ENCODE data around the gene ARHGEF19. TPM values are rescaled to one million over a fixed set of nuclear protein-coding genes. Genes with fewer than 3 reads are reported as not detected.

Gene ARHGEF19
- total RNA-seq, 1 donor from 2014 or later, result 0.52 TPM

GRCh38 chr1:16187748-16188401 lies 24.6 kb downstream of the ARHGEF19 start:
- H3K27me3 ChIP-seq (ENCODE audit: control insufficient read depth in 3 of 3, insufficient read depth in 3 of 3, low read length in 3 of 3), result peaks cover 5 to 21% (median 12%) of the 10 kb centered on the region in 3 donors
- no peak overlapping the region for H3K4me3 ChIP-seq (ENCODE audit: low read length in 3 of 3)
- no peak overlapping the region for H3K9ac ChIP-seq (ENCODE audit: low read depth in 1 of 3, low read length in 3 of 3)
- H3K9me3 ChIP-seq (ENCODE audit: control insufficient read depth in 3 of 3, low read length in 3 of 3), result no peaks in the 10 kb centered on the region
- no peak overlapping the region for H3K27ac ChIP-seq (ENCODE audit: low read depth, low read length)
- H3K4me1 ChIP-seq (ENCODE audit: control insufficient read depth in 3 of 3, insufficient read depth in 3 of 3, low read length in 3 of 3), result peaks cover 4 to 15% (median 9%) of the 10 kb centered on the region in 3 donors
- no peaks in the 10 kb centered on the region for H3K36me3 ChIP-seq (ENCODE audit: control insufficient read depth in 3 of 3, insufficient read depth in 3 of 3, low read length in 3 of 3)

DNA sequence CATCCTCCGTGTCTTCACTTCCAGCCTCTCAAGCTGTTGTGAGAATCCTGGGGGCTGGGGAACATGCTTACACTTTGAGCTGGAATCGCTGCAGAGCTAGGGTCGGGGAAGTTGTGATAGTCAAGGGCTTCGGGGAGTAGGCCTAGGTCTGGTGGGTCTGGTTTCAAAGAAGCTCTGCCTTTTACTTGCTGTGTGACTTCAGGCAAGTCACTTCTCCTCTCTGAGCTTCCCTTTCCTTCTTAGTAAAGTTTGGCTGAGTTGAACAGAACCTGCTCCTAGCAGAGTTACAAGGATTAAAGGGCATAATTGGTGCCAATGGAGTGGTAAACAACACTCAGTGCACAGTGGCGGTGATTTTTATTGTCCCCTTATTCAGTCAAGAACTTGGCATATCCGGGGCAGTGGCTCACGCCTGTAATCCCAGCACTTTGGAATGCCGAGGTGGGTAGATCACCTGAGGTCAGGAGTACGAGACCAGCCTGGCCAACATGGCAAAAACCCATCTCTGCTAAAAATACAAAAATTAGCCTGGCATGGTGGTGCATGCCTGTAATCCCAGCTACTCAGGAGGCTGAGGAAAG lies 25.7 kb downstream of the ARHGEF19 start:
- H3K4me1 ChIP-seq (ENCODE audit: control insufficient read depth in 3 of 3, insufficient read depth in 3 of 3, low read length in 3 of 3), result peaks cover 13 to 20% (median 18%) of the 10 kb centered on the region in 3 donors
- H3K27me3 ChIP-seq (ENCODE audit: control insufficient read depth in 3 of 3, insufficient read depth in 3 of 3, low read length in 3 of 3), result peaks cover 5 to 21% (median 12%) of the 10 kb centered on the region in 3 donors
- H3K9me3 ChIP-seq (ENCODE audit: control insufficient read depth in 3 of 3, low read length in 3 of 3), result no peaks in the 10 kb centered on the region
- H3K4me3 ChIP-seq (ENCODE audit: low read length in 3 of 3), result no peak overlapping the region
- no peak overlapping the region for H3K9ac ChIP-seq (ENCODE audit: low read depth in 1 of 3, low read length in 3 of 3)
- no peaks in the 10 kb centered on the region for H3K36me3 ChIP-seq (ENCODE audit: control insufficient read depth in 3 of 3, insufficient read depth in 3 of 3, low read length in 3 of 3)
- no peak overlapping the region for H3K27ac ChIP-seq (ENCODE audit: low read depth, low read length)

DNA sequence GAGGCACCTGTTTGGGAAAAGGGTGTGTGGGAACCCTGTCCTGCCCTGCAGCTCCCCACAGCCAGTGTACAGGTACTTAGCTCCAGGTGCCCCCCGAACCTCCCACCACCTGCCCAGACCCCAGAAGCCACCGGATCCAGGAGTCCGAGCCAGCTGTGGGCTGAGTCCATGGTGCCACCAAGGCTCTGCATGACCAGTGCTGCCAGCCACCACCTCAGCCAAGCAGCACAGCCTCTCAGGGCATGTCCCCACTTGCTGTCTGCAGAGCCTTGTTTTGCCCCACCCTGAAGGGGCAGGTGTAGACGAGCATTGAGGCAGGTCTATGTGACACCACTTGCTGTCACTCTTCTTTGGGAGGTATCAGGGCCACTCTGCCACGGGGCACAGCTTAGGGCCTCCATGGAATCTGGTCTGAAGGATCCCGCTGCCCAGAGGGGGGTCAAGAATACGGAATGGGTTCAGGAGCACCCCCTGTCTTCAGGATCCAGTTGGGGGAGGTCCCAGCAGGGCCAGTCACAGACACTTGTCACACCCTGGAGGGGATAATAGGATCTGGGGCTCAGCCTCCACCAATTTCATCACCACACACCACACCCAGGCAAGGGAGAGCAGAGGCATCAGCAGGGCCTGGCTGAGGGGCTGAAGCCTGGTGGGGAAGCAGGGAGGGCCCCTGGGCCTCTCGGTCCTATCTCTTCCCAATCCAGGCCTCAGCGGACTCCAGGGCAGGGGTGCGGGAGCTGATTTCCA lies 27.7 kb downstream of the ARHGEF19 start:
- H3K36me3 ChIP-seq (ENCODE audit: control insufficient read depth in 3 of 3, insufficient read depth in 3 of 3, low read length in 3 of 3), result no peaks in the 10 kb centered on the region
- H3K27ac ChIP-seq (ENCODE audit: low read depth, low read length), result no peak overlapping the region
- H3K9me3 ChIP-seq (ENCODE audit: control insufficient read depth in 3 of 3, low read length in 3 of 3), result no peaks in the 10 kb centered on the region
- peaks cover 17 to 27% (median 21%) of the 10 kb centered on the region in 3 donors for H3K4me1 ChIP-seq (ENCODE audit: control insufficient read depth in 3 of 3, insufficient read depth in 3 of 3, low read length in 3 of 3)
- no peak overlapping the region for H3K4me3 ChIP-seq (ENCODE audit: low read length in 3 of 3)
- no peak overlapping the region for H3K9ac ChIP-seq (ENCODE audit: low read depth in 1 of 3, low read length in 3 of 3)
- H3K27me3 ChIP-seq (ENCODE audit: control insufficient read depth in 3 of 3, insufficient read depth in 3 of 3, low read length in 3 of 3), result peaks cover under 1 to 9% (median 2%) of the 10 kb centered on the region in 3 donors

- Histone ChIP-seq H3K27ac (ENCODE audit: low read depth, low read length) (no peak overlapping the region), H3K4me1 (ENCODE audit: control insufficient read depth in 3 of 3, insufficient read depth in 3 of 3, low read length in 3 of 3) (peaks cover 19 to 26% (median 24%) of the 10 kb centered on the region in 3 donors), H3K27me3 (ENCODE audit: control insufficient read depth in 3 of 3, insufficient read depth in 3 of 3, low read length in 3 of 3) (peaks cover 0 to 4% (median 0%) of the 10 kb centered on the region in 3 donors)
Observed at GRCh38 chr1:16183765-16184556, 28.5 kb downstream of the ARHGEF19 start.

DNA sequence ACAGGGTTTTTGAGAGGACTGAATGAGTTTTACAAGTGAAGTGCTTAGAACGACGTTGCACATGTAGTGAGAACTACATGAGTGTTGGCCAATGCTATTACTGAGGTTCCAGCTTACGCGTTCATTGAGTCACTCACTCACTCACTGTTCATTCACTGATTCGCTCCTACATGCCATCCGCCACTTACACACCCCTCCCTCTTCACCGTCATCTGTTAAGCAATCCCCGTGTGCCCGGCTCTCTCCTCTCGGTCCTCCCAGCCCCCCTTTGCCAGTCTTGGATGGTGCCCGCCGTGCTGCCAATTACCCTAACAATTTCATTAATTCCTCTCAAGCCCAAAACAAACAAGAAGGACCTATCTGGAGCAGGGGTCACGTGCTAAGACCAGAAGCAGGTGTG lies 29.3 kb downstream of the ARHGEF19 start:
- H3K4me1 ChIP-seq (ENCODE audit: control insufficient read depth in 3 of 3, insufficient read depth in 3 of 3, low read length in 3 of 3), result peaks cover 17 to 20% (median 18%) of the 10 kb centered on the region in 3 donors
- no peak overlapping the region for H3K4me3 ChIP-seq (ENCODE audit: low read length in 3 of 3)
- H3K9me3 ChIP-seq (ENCODE audit: control insufficient read depth in 3 of 3, low read length in 3 of 3), result no peaks in the 10 kb centered on the region
- H3K36me3 ChIP-seq (ENCODE audit: control insufficient read depth in 3 of 3, insufficient read depth in 3 of 3, low read length in 3 of 3), result no peaks in the 10 kb centered on the region
- no peak overlapping the region for H3K9ac ChIP-seq (ENCODE audit: low read depth in 1 of 3, low read length in 3 of 3)
- no peak overlapping the region for H3K27ac ChIP-seq (ENCODE audit: low read depth, low read length)
- no peaks in the 10 kb centered on the region for H3K27me3 ChIP-seq (ENCODE audit: control insufficient read depth in 3 of 3, insufficient read depth in 3 of 3, low read length in 3 of 3)

More at GRCh38 chr1:16183765-16184556, 28.5 kb downstream of the ARHGEF19 start:
- Histone ChIP-seq H3K9ac (ENCODE audit: low read depth in 1 of 3, low read length in 3 of 3) (peak overlapping the region in 1 of 3 donors; percentile 25), H3K9me3 (ENCODE audit: control insufficient read depth in 3 of 3, low read length in 3 of 3) (no peaks in the 10 kb centered on the region), H3K36me3 (ENCODE audit: control insufficient read depth in 3 of 3, insufficient read depth in 3 of 3, low read length in 3 of 3) (no peaks in the 10 kb centered on the region), H3K4me3 (ENCODE audit: low read length in 3 of 3) (no peak overlapping the region)

DNA sequence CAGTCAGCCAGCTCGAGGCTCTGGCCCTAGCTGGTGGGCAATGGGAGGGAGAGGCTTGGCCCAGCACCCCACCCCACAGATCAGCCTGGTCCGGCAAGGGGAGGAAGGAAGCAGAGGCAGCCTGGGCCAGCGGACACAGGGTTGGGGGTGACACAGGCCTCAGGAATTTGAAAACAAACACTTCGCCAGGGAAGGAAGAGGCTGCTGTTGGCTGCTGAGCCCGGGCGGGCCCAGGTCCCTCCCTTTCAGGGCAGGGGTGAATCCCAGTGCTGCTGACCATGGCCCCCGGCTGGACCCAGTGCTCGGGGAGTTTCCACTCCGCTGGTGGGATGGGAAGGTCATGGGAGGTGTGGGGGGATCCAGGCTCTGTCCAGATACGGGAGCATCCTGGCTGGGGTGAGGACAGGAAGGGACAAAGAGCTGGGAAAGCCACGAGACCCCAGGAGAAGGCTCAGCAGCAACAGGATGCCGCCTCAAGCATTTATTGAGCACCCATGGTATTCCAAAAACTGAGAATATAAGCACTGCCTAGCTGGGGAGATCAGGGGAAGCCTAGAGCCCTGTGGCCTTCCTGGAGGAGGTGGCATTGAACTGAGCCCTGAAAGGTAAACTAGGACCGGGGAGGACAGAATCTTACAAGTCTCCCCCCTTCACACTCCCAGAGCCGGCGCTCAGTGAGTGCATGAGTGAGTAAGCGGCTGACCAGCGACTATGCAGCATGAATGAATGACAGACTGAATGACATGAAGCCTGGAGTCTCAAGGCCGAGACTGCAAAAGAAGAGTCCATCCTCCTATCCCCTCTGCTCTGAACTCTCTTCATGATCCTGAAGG lies 30.3 kb downstream of the ARHGEF19 start:
- H3K27ac ChIP-seq (ENCODE audit: low read depth, low read length), result peak overlapping the region; percentile 86
- no peaks in the 10 kb centered on the region for H3K9me3 ChIP-seq (ENCODE audit: control insufficient read depth in 3 of 3, low read length in 3 of 3)
- H3K36me3 ChIP-seq (ENCODE audit: control insufficient read depth in 3 of 3, insufficient read depth in 3 of 3, low read length in 3 of 3), result no peaks in the 10 kb centered on the region
- H3K4me1 ChIP-seq (ENCODE audit: control insufficient read depth in 3 of 3, insufficient read depth in 3 of 3, low read length in 3 of 3), result peaks cover 21 to 28% (median 24%) of the 10 kb centered on the region in 3 donors
- H3K4me3 ChIP-seq (ENCODE audit: low read length in 3 of 3), result no peak overlapping the region
- peaks cover 0 to 3% (median 0%) of the 10 kb centered on the region in 3 donors for H3K27me3 ChIP-seq (ENCODE audit: control insufficient read depth in 3 of 3, insufficient read depth in 3 of 3, low read length in 3 of 3)
- H3K9ac ChIP-seq (ENCODE audit: low read depth in 1 of 3, low read length in 3 of 3), result peak overlapping the region; percentile 2 to 36 (median 19)

GRCh38 chr1:16180291-16180824 lies 32.1 kb downstream of the ARHGEF19 start:
- Histone ChIP-seq H3K27me3 (ENCODE audit: control insufficient read depth in 3 of 3, insufficient read depth in 3 of 3, low read length in 3 of 3) (peaks cover 0 to 3% (median 0%) of the 10 kb centered on the region in 3 donors), H3K9ac (ENCODE audit: low read depth in 1 of 3, low read length in 3 of 3) (no peak overlapping the region), H3K4me1 (ENCODE audit: control insufficient read depth in 3 of 3, insufficient read depth in 3 of 3, low read length in 3 of 3) (peaks cover 35 to 44% (median 40%) of the 10 kb centered on the region in 3 donors), H3K27ac (ENCODE audit: low read depth, low read length) (no peak overlapping the region), H3K36me3 (ENCODE audit: control insufficient read depth in 3 of 3, insufficient read depth in 3 of 3, low read length in 3 of 3) (no peaks in the 10 kb centered on the region), H3K4me3 (ENCODE audit: low read length in 3 of 3) (no peak overlapping the region), H3K9me3 (ENCODE audit: control insufficient read depth in 3 of 3, low read length in 3 of 3) (no peaks in the 10 kb centered on the region)

- Histone ChIP-seq H3K9ac (ENCODE audit: low read depth in 1 of 3, low read length in 3 of 3) (no peak overlapping the region), H3K4me3 (ENCODE audit: low read length in 3 of 3) (no peak overlapping the region), H3K27ac (ENCODE audit: low read depth, low read length) (no peak overlapping the region), H3K27me3 (ENCODE audit: control insufficient read depth in 3 of 3, insufficient read depth in 3 of 3, low read length in 3 of 3) (peaks cover 0 to 3% (median 0%) of the 10 kb centered on the region in 3 donors), H3K4me1 (ENCODE audit: control insufficient read depth in 3 of 3, insufficient read depth in 3 of 3, low read length in 3 of 3) (peaks cover 44 to 59% (median 50%) of the 10 kb centered on the region in 3 donors), H3K9me3 (ENCODE audit: control insufficient read depth in 3 of 3, low read length in 3 of 3) (no peaks in the 10 kb centered on the region), H3K36me3 (ENCODE audit: control insufficient read depth in 3 of 3, insufficient read depth in 3 of 3, low read length in 3 of 3) (no peaks in the 10 kb centered on the region)
Observed at GRCh38 chr1:16178596-16179497, 33.6 kb downstream of the ARHGEF19 start.
